ENCODE data around the gene MARCHF3. TPM values are rescaled to one million over a fixed set of nuclear protein-coding genes. Genes with fewer than 3 reads are reported as not detected.
"Not testable (repeated sequence)": the region's sequence is repeated elsewhere in the genome, so short reads cannot be mapped to it uniquely, and the experiment has no call there.

Gene MARCHF3
- polyA plus RNA-seq, 3 donors: 6.8 to 8.2 (median 7.2) TPM

DNA sequence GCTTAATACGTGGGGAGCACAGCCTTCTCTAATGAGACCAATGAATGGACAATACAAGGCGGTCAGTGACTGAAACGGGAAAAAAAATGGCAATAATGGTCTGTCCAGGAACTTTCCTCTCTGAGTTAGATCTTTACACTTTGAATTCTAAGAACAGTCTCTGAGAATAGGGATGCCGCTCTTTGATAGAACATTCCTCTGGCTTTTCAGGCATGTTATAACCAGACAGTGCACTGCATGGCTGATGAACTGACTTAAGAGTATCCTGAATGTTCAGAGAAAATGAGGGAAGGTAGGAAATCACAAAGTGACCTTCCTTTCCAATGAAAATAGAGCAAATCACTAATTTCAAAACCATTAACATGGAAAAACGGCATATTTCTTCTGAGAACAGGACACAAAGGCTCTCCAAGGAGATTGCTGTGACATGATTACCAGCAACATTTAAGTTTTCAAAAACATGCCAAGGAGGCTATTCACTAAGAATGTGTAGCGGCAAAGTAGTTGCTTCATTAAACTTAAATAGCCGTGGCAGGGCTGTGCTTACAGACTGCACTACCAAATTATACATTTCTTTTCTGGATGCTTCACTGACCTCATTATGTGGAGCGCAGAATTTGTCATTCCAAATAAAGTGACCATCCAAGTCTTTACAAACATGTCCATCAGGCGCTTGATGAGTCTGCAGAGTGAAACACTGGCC, 105.9 kb downstream of the MARCHF3 start:
- DNase-seq (ENCODE audit: low read depth in 3 of 3, low spot score in 2 of 3): no peak

DNA sequence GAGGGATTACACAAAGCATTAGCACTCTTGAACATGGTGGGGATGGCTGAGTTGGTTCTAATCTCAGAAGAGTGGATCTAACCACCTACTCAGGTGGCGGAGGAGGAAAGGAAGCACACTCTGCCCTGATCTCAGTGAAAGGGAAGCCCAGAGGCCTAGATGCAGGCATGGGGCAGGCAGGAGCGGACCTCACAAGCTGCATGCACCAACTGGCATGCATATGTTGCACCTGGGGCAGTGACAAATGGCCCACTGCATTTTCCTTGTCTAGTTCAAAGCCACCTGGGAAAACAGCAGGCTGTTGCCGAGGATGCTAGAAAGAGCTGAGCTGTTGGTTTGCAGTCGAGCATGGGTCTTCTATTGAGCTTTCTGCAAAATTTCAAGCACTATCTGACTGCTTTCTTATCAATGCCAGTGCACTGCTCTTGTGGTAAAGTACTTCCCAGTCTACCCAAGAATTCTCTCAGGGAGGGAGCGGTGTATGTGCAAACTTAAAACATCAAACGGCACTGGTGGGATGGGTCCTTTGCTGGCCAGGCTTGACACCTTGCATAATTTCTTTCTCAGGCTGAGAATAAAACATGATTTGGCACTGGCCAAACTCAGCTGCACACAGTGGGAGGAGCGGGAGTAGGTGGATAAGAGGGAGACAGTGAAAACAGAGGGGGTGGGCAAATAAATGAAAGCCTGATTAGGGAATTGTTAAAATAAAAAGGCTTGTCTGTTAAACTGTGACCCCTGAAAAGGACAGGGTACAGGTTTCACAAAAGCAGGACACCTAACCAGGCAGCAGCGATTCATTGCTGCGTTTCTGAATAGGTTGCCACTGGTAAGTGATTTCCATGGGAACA, 108.9 kb downstream of the MARCHF3 start:
- DNase-seq (ENCODE audit: low read depth in 3 of 3, low spot score in 2 of 3): no peak

DNA sequence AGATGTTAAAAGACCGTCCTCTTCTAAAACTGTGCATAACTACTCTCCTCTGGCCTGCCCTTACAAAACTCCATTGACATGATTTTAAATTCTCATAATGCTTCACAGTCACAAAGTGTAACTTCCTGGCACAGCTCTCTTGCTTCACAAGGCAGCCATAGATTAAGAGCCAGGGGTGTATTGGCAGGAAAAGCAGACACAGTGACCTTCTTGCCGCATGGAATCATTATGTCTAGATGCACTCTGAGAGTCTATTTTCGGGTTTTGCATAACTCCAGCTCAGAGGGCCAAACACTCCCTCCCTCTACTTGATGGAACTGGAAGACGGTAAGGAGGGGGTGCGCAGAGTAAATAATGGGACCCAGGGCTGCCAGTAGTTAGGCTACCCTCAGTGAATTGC, 110.1 kb downstream of the MARCHF3 start:
- no peak for DNase-seq (ENCODE audit: low read depth in 3 of 3, low spot score in 2 of 3)

DNA sequence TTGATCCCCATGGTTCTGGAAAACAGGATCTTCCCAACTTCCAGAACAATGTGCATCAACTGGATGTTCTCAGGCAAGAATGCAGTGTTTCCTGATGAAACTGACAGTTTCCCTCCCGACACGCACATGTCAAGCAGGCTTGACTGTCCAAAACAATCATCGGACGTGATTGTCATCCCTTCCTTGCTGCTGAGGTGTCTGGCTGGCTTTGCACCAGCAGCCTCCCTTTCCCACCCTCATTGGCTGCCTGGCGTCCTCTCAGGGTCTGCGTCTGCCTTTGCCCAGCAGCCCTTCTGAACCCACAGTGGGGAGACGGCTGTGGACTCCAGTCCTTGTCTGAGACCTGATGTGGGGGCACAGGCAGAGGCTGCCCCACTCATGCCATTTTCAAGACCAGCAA, 110.8 kb downstream of the MARCHF3 start:
- DNase-seq (ENCODE audit: low read depth in 3 of 3, low spot score in 2 of 3): no peak

DNA sequence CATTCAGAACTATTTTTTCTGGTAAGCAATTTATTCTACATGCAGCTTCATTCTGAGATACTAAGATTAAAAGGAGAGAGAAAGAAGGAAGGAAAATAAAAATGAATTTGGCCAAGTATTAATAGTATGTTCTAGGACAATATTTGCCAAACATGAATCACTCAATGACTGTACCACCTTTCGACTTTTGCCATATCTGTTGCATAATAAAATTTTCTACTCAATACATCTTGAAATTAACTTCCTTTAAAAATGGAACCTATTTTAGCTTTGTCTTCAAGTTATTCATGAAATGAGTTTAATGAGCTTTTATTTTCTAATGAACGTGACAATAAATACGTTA, 111.8 kb downstream of the MARCHF3 start:
- DNase-seq (ENCODE audit: low read depth in 3 of 3, low spot score in 2 of 3): no peak

DNA sequence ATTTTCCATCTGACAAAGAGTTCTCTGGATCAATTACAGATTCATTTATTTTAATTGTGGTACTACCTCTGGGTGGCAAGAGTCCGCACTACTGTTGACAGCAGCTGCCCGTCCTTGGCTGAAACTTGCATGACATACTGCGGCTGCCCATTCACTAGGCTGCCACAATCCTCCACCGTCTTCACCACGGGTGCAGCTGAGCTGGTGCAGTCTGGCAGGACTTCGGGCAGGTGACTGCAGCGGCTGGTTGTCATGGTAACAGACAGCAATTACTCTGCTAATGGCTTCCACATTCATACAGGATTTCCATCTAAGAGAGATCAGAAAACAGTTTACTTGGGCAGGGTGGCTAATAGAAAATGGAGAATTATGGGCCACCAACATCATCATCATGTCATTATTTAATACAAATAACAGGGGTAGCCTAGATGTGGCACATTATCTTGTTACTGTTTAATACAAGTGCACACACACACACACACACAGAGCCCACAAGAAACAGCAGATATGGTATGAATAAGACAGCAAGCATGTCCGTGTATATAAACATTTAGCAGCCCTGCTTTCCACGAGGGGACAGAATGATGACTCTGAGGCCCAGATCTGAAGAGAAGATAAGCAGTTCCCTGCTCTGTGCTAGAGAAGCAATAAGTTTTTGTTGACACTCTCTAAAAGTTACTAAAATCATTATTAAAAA, 112.3 kb downstream of the MARCHF3 start:
- no peak for DNase-seq (ENCODE audit: low read depth in 3 of 3, low spot score in 2 of 3)

DNA sequence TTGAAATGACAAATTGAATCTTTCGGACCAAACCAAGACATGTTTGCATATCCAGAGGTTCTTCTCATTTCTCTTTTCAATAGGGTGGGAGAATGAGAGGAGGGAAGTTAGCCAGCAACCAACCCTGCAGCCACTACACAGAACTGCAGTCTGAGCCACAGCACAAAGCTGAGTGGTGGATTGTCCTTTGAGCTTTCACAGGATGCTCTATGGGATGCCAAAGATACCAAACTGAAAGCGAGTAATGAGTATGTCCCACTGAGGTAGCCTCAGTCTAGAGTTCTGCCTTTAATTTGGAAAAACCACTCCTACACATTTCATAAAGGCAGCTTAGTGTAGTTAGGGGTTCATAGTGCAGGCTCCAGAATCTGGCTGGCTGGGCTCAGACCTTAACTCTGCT, 114.9 kb downstream of the MARCHF3 start:
- no peak for DNase-seq (ENCODE audit: low read depth in 3 of 3, low spot score in 2 of 3)

DNA sequence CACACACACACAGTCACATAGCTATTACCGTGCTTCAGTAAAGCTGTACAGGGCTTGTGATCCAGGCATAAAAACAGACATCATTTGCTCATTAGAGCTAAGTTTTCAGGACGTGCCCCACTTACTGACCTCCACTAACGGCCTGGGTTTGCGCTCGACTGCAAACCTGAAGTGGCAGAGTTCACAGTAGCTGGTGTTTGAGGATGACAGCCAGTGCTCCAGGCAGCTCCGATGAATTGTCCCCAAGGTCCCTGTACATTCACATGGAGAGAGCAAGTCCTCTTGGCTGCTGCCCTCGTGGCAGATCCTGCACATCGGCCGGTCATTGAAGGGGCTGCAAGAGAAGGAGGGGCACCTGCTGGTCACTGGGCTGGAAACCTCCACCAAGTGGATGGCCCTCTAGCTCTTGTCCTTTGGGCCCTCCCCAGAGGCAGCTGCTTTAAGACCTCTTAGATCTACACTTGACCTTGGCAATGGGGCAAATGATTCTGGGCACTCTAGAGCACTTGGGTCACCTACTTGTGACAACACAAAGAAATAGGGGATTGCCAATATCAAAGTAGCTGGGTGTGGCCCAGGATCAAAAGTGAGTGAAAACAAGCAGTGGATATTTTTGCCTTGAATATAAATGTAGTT, 115.4 kb downstream of the MARCHF3 start:
- no peak for DNase-seq (ENCODE audit: low read depth in 3 of 3, low spot score in 2 of 3)

DNA sequence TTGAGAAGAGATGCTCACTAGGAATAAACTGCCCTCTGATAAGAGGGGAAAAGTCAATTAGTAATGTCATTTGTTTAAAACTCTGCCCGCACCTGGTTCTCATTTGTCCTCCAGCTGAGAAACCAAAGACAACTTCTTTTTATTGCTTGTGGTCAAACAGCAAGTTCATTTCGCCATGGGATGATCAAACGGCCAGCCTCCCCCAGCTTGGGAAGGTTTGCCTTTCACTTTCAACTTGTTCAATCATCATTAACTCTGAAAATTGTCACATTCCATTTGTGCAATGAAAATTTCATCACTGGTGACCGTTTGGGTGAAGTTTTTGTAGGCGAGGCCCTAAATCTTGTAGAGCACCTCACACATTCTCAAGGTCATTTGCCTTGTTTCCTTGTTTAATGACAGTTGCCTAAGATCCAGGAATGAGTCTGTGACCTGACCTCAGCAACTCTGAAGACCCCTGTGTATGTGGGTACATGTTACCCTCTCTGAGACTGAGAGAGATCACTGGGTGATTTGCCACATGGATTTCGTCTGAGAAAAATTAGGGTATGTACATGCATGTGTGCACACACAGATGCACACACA, 117.7 kb downstream of the MARCHF3 start:
- no peak for DNase-seq (ENCODE audit: low read depth in 3 of 3, low spot score in 2 of 3)

DNA sequence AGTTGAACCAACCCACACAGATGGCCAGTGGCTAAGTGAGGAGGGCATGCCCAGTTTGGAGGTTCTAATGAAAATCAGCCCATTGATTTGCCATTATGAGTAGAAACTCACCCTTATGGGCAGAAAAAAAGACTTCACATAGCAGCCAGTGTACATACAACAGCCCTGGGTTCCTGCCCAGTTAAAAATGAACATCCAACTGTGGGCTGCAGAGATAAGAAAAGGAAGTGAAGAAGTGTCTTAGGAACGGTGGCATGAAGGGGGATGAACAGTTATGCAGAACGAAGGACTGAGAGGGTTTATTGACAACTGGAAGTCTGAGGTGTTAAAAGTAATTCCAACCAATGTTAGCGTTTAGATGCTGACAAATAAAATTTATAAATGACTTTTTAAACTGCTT, 118.4 kb downstream of the MARCHF3 start:
- no peak for DNase-seq (ENCODE audit: low read depth in 3 of 3, low spot score in 2 of 3)

DNA sequence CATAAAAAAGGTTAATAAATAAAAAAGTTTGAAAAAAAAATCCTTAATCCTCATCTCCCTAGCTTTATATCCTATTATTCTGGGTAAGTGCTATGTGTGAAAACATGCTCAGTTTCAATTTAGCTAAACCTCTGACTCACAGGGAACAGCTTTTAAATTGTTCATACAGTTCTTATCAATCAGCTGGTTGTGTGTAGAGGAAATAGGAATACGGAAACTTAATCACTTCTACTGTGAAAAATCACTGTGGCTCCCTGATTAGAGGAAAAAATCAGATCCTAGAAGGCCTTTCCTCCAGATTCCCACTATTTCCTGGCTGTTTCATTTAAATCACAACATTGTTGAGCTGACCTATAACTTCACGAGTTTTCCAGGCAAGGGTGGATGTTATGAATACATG, 120.5 kb downstream of the MARCHF3 start:
- DNase-seq (ENCODE audit: low read depth in 3 of 3, low spot score in 2 of 3): no peak

DNA sequence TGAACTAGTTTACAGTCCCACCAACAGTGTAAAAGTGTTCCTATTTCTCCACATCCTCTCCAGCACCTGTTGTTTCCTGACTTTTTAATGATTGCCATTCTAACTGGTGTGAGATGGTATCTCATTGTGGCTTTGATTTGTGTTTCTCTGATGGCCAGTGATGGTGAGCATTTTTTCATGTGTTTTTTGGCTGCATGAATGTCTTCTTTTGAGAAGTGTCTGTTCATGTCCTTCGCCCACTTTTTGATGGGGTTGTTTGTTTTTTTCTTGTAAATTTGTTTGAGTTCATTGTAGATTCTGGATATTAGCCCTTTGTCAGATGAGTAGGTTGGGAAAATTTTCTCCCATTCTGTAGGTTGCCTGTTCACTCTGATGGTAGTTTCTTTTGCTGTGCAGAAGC, 126.0 kb downstream of the MARCHF3 start:
- not testable (repeated sequence) for DNase-seq (ENCODE audit: low read depth in 3 of 3, low spot score in 2 of 3)

DNA sequence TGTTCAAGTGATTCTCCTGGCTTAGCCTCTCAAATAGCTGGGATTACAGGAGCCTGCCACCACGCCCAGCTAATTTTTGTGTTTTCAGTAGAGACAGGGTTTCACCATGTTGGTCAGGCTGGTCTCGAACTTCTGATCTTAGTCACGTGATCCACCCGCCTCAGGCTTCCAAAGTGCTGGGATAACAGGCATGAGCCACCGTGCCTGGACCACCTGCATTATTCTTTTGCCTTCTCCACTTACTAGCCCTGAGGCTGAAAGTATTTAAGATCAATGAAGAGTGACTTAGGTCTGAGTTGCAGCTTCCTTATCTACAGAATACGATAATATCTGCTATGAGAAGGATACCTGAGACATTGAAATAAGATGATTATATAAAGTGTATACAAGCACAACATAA, 129.6 kb downstream of the MARCHF3 start:
- no peak for DNase-seq (ENCODE audit: low read depth in 3 of 3, low spot score in 2 of 3)

DNA sequence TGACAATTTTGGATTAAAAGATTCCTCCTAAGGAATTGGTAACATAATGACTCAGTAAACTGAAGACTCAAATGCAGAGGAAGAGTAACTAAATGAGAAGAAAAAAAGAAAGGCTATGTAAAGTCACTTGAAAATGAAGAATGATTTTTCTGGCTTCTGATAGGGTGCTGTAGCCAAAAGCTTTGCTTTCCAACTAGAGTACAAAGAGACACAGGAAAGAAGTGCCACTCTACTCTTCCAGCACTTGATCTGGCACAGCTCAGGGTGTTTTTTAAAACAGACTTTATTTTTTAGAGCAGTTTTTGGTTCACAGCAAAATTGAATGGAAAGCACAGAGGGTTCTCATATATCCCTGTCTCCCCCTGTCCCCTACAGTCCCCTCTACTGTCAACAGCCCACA, 130.9 kb downstream of the MARCHF3 start:
- DNase-seq (ENCODE audit: low read depth in 3 of 3, low spot score in 2 of 3): no peak

DNA sequence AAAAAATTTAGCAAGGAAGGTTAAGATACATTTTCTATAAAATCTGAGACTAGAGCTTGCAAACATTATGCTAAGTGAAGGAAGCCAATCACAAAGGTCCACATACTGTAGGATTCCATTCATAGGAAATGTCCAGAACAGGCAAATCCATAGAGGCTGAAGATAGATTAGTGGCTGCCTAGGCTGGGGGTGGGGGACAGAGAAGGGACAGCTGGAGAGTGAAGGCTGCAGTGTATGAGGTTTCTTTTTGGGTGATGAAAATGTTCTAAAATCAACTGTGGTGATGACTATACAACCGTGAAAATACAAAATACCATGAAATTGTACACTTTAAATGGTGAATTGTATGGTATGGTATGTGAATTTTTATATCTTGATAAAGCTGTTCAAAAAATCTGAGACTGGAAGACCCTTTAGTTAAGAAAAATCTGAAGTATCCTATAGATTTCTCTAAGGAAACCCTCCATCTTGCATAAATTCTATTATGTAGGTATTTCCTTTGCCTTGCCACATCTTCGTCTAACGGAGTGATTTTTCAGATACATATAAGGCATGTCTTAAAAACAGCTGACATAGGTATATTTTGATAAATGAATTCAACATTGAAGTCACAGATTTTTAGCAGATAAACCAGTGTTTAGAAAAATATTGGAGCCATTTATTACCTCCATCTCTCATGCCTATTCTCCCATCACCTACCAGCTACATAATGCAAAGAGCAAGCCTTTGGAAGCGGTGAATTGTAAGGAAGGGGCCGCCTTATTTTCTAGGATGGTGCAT, 132.3 kb downstream of the MARCHF3 start:
- DNase-seq (ENCODE audit: low read depth in 3 of 3, low spot score in 2 of 3): no peak

DNA sequence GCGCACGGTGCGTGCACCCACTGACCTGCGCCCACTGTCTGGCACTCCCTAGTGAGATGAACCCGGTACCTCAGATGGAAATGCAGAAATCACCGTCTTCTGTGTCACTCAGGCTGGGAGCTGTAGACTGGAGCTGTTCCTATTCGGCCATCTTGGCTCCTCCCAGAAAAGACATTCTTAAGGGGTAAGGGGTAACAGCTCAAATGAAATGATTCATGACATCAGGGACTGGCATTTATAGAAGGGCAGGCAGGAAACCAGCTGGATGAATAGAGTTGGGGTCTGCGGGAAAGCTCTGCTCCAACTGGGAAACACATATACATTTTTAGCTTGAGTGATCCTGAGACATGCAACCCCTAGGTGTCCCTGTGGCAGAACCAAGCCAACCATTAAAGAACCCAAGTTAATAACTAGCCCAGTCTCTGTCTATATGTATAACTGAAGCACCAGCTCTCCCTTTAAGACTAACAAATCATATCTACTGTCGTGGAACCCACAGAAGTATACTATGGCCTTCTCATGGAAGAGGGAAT, 134.1 kb downstream of the MARCHF3 start:
- no peak for DNase-seq (ENCODE audit: low read depth in 3 of 3, low spot score in 2 of 3)

DNA sequence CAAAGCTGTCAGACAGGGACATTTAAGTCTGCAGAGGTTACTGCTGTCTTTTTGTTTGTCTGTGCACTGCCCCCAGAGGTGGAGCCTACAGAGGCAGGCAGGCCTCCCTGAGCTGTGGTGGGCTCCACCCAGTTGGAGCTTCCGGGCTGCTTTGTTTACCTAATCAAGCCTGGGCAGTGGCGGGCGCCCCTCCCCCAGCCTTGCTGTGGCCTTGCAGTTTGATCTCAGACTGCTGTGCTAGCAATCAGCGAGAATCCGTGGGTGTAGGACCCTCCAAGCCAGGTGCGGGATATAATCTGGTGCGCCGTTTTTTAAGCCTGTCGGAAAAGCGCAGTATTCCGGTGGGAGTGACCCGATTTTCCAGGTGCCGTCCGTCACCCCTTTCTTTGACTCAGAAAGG, 134.6 kb downstream of the MARCHF3 start:
- DNase-seq (ENCODE audit: low read depth in 3 of 3, low spot score in 2 of 3): not testable (repeated sequence)

DNA sequence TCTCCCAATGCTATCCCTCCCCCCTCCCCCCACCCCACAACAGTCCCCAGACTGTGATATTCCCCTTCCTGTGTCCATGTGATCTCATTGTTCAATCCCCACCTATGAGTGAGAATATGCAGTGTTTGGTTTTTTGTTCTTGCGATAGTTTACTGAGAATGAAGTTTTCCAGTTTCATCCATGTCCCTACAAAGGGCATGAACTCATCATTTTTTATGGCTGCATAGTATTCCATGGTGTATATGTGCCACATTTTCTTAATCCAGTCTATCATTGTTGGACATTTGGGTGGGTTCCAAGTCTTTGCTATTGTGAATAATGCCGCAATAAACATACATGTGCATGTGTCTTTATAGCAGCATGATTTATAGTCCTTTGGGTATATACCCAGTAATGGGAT, 139.9 kb downstream of the MARCHF3 start:
- DNase-seq (ENCODE audit: low read depth in 3 of 3, low spot score in 2 of 3): not testable (repeated sequence)

DNA sequence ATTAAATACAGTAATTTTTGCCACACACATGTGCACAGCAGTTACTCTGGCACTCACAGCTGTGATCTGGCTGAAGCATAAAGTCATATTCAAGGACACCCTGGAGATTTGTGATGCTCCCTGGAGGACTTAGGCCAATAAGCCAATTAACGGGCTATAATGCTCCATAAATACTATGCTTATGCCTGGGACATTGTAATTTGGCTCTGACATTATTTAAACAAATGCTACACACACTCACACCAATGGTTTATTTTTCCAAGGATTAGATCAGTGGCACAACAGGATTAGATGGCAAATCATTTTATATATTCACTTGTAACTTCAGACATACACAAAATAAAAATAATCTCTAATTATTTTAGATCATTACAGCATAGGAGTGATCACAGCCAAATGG, 142.2 kb downstream of the MARCHF3 start:
- DNase-seq (ENCODE audit: low read depth in 3 of 3, low spot score in 2 of 3): no peak

DNA sequence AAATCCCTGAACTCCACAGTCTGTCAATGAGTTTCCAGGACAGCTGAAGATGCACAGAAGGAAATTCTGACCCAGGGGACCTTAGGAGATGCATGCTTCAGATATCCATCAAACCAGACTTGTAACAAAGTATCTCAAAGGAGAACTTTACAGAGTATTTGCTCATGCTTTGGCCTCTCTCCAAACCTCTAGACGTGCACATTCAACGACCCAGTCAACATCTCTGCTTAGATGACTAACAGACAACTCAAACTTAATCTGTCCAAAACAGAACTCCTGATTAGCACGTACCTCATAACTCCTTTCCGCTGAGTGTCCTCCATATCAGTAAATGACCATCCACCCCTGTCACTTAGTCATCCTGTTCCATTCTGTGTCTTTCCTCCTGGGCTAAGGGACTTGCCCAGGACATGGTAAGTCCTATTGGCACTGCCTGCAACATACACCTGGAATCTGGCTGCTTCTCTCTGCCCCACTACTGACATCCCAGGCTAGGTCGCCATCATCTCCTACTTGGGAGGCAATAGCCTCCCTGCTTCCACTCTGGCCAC, 146.0 kb downstream of the MARCHF3 start:
- DNase-seq (ENCODE audit: low read depth in 3 of 3, low spot score in 2 of 3): no peak
